Gastrocnemius medialis (tissue), 4 donors: Measurements from ENCODE around the gene CRYBB1.

Experiments used
- POLR2A ChIP-seq, 2 donors: fragments of 450-650 bp; IDR thresholded peaks; one replicate each; pipeline ENCODE4 v1.6.1; 2017; ENCODE audit warnings: antibody characterized with exemption in 2 of 2, mild to moderate bottlenecking in 2 of 2, moderate library complexity in 2 of 2
- TF ChIP-seq, protein P1 (sequence below), 5 experiments: fragments of 450-650 bp in 3 of 5; fragments of 200-600 bp in 2 of 5; sonication (generic) in 2 of 5; IDR thresholded peaks in 4 of 5; conservative IDR thresholded peaks in 1 of 5; 1 replicate in 4 of 5; 2 replicates in 1 of 5; pipeline ENCODE4 v1.5.1; 2016 to 2019; ENCODE audit warnings: antibody characterized with exemption in 5 of 5, mild to moderate bottlenecking in 3 of 5, moderate library complexity in 3 of 5

- TF ChIP-seq, protein P1, sequence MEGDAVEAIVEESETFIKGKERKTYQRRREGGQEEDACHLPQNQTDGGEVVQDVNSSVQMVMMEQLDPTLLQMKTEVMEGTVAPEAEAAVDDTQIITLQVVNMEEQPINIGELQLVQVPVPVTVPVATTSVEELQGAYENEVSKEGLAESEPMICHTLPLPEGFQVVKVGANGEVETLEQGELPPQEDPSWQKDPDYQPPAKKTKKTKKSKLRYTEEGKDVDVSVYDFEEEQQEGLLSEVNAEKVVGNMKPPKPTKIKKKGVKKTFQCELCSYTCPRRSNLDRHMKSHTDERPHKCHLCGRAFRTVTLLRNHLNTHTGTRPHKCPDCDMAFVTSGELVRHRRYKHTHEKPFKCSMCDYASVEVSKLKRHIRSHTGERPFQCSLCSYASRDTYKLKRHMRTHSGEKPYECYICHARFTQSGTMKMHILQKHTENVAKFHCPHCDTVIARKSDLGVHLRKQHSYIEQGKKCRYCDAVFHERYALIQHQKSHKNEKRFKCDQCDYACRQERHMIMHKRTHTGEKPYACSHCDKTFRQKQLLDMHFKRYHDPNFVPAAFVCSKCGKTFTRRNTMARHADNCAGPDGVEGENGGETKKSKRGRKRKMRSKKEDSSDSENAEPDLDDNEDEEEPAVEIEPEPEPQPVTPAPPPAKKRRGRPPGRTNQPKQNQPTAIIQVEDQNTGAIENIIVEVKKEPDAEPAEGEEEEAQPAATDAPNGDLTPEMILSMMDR (IDR thresholded peaks at IDR 0.05 in 4 of 5, conservative IDR thresholded peaks at IDR 0.05 in 1 of 5): no peak
- TF ChIP-seq POLR2A (IDR thresholded peaks at IDR 0.05): no peak
Measured at GRCh38 chr22:26550498-26551033, 67.3 kb downstream of the CRYBB1 start.
